Ovary (tissue), 3 donors: ENCODE results near the gene F13A1.

ENCODE experiments used
- CTCF ChIP-seq, 3 donors: fragments of 450-650 bp in 2 of 3; fragments of 200-600 bp in 1 of 3; IDR thresholded peaks; one replicate each; pipeline versions ENCODE4 v1.5.1 to v1.8.0; 2016 to 2022; ENCODE audit warnings: antibody characterized with exemption in 3 of 3, mild to moderate bottlenecking in 1 of 3
- POLR2A ChIP-seq: fragments of 450-650 bp; IDR thresholded peaks from one replicate; pipeline ENCODE4 v1.6.1; 2017; ENCODE audit warnings: antibody characterized with exemption, mild to moderate bottlenecking, moderate library complexity
- donor health status: DM: no; HTN: no; CAD: no.

DNA sequence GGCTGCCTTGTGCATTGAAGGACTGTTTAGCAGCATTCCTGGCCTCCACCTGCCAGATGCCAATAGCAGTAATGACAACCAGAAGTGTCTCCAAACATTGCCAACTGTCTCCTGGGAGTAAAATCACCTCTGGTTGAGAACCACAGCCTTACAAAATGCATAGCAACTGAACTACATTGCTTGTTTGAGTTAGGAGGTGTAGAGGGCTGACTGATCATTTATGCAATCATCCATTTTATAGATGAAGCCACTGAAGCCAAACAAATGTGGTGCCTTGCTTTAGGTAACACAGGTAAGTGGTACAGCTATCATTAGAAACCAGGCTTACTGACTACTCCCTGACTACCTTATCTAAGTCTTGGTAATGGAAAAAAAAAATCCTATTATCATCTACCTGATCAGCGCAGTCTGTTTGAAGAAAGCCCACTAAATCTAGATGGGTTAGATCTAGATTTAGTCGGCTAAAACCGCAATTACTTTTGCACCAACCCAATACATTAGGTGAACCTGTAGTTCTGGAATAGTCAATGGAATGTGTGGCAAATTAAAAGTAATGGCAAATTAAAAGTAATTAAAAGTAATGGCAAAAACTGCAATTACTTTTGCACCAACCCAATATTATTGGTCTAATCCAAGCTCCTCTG lies 47.7 kb upstream of the F13A1 start:
- TF ChIP-seq CTCF (IDR thresholded peaks at IDR 0.05) = no peak
- TF ChIP-seq POLR2A = no peak
